ENCODE results near the gene DMKN.
A peak's percentile ranks its signal among the peaks of the same experiment; 100 is the strongest.
"Not testable (repeated sequence)": the region's sequence is repeated elsewhere in the genome, so short reads cannot be mapped to it uniquely, and the experiment has no call there.

Gene DMKN

GRCh38 chr19:35470128-35470527, 43.3 kb downstream of the DMKN start:
- Histone ChIP-seq H3K9me3 (ENCODE audit: control insufficient read depth, insufficient read depth, low read length) (no peaks in the 10 kb centered on the region), H3F3A (ENCODE audit: control insufficient read depth, insufficient read depth) (no peaks in the 10 kb centered on the region), H3K4me2 (ENCODE audit: low read length) (no peak overlapping the region), H3K27ac (ENCODE audit: low read depth, low read length) (no peak overlapping the region), H3K27me3 (ENCODE audit: control insufficient read depth, low read length) (peaks cover 49% of the 10 kb centered on the region), H3K4me1 (ENCODE audit: control insufficient read depth, low read length) (no peaks in the 10 kb centered on the region), H3K36me3 (ENCODE audit: control insufficient read depth, low read length) (no peaks in the 10 kb centered on the region), H3K9me2 (replicated peaks; ENCODE audit: control insufficient read depth, low read length) (no peaks in the 10 kb centered on the region), H3K4me3 (ENCODE audit: low read length) (no peak overlapping the region), H3K79me2 (ENCODE audit: control insufficient read depth, low read length) (no peaks in the 10 kb centered on the region), H4K20me1 (ENCODE audit: control insufficient read depth, insufficient read depth, low read depth, low read length) (peaks cover 2% of the 10 kb centered on the region; the same call in 1 of the 2 replicates)
- TF ChIP-seq CTCF (IDR thresholded peaks at IDR 0.05; ENCODE audit: low read depth, low read length, poor library complexity, severe bottlenecking): no peak

- no peaks in the 10 kb centered on the region for H3K9me2 ChIP-seq (replicated peaks; ENCODE audit: control insufficient read depth, low read length)
- H3K27ac ChIP-seq (ENCODE audit: low read depth, low read length): no peak overlapping the region
- no peak overlapping the region for H3K4me3 ChIP-seq (ENCODE audit: low read length)
- no peaks in the 10 kb centered on the region for H3K9me3 ChIP-seq (ENCODE audit: control insufficient read depth, insufficient read depth, low read length)
- peaks cover 2% of the 10 kb centered on the region; the same call in 1 of the 2 replicates for H4K20me1 ChIP-seq (ENCODE audit: control insufficient read depth, insufficient read depth, low read depth, low read length)
- H3K4me1 ChIP-seq (ENCODE audit: control insufficient read depth, low read length): peaks cover 5% of the 10 kb centered on the region
- no peaks in the 10 kb centered on the region for H3F3A ChIP-seq (ENCODE audit: control insufficient read depth, insufficient read depth)
- peak; percentile 74 for TF ChIP-seq CTCF (IDR thresholded peaks at IDR 0.05; ENCODE audit: low read depth, low read length, poor library complexity, severe bottlenecking)
- TF ChIP-seq EZH2phosphoT487 (IDR thresholded peaks at IDR 0.05; ENCODE audit: borderline replicate concordance, low read length): no peak
- H3K27me3 ChIP-seq (ENCODE audit: control insufficient read depth, low read length): peaks cover 63% of the 10 kb centered on the region
- H3K36me3 ChIP-seq (ENCODE audit: control insufficient read depth, low read length): no peaks in the 10 kb centered on the region
- no peak overlapping the region for H3K4me2 ChIP-seq (ENCODE audit: low read length)
- H3K79me2 ChIP-seq (ENCODE audit: control insufficient read depth, low read length): no peaks in the 10 kb centered on the region
Measured at GRCh38 chr19:35468637-35469036, 44.8 kb downstream of the DMKN start.

GRCh38 chr19:35466259-35466658, 47.2 kb downstream of the DMKN start:
- no peaks in the 10 kb centered on the region for H3K9me3 ChIP-seq (ENCODE audit: control insufficient read depth, insufficient read depth, low read length)
- H3K79me2 ChIP-seq (ENCODE audit: control insufficient read depth, low read length): no peaks in the 10 kb centered on the region
- H3K27me3 ChIP-seq (ENCODE audit: control insufficient read depth, low read length): peaks cover 55% of the 10 kb centered on the region
- H3F3A ChIP-seq (ENCODE audit: control insufficient read depth, insufficient read depth): peaks cover 8% of the 10 kb centered on the region
- TF ChIP-seq CTCF (IDR thresholded peaks at IDR 0.05; ENCODE audit: low read depth, low read length, poor library complexity, severe bottlenecking): no peak
- no peak for TF ChIP-seq EZH2phosphoT487 (IDR thresholded peaks at IDR 0.05; ENCODE audit: borderline replicate concordance, low read length)
- H3K36me3 ChIP-seq (ENCODE audit: control insufficient read depth, low read length): no peaks in the 10 kb centered on the region
- no peak overlapping the region for H3K27ac ChIP-seq (ENCODE audit: low read depth, low read length)
- peaks cover 25% of the 10 kb centered on the region for H3K4me1 ChIP-seq (ENCODE audit: control insufficient read depth, low read length)
- no peaks in the 10 kb centered on the region for H3K9me2 ChIP-seq (replicated peaks; ENCODE audit: control insufficient read depth, low read length)
- H3K4me3 ChIP-seq (ENCODE audit: low read length): no peak overlapping the region
- peaks cover 4% of the 10 kb centered on the region; the same call in 1 of the 2 replicates for H4K20me1 ChIP-seq (ENCODE audit: control insufficient read depth, insufficient read depth, low read depth, low read length)
- H3K4me2 ChIP-seq (ENCODE audit: low read length): no peak overlapping the region

- not testable (repeated sequence) for H3K79me2 ChIP-seq (ENCODE audit: control insufficient read depth, low read length); H3K9me3 ChIP-seq (ENCODE audit: control insufficient read depth, insufficient read depth, low read length); H3F3A ChIP-seq (ENCODE audit: control insufficient read depth, insufficient read depth); H3K9me2 ChIP-seq (replicated peaks; ENCODE audit: control insufficient read depth, low read length); H3K4me3 ChIP-seq (ENCODE audit: low read length); H3K36me3 ChIP-seq (ENCODE audit: control insufficient read depth, low read length)
- Histone ChIP-seq H3K27me3 (ENCODE audit: control insufficient read depth, low read length) (peaks cover 75% of the 10 kb centered on the region), H3K27ac (ENCODE audit: low read depth, low read length) (peak overlapping the region; percentile 50), H3K4me2 (ENCODE audit: low read length) (peak overlapping the region; percentile 53), H4K20me1 (ENCODE audit: control insufficient read depth, insufficient read depth, low read depth, low read length) (peaks cover 11% of the 10 kb centered on the region; the same call in 1 of the 2 replicates), H3K4me1 (ENCODE audit: control insufficient read depth, low read length) (peaks cover 43% of the 10 kb centered on the region)
Measured at GRCh38 chr19:35462956-35463355, 50.5 kb downstream of the DMKN start.

Measured in DOHH2 (cell line).